Erythroblast (primary cell): ENCODE results near the gene ADCY7.

Source experiments
- GATA1 ChIP-seq: IDR thresholded peaks from 2 replicates; pipeline ENCODE4 v1.6.1; 2011; ENCODE audit warnings: low read depth, mild to moderate bottlenecking, control low read depth, low read length, moderate library complexity
- POLR2A ChIP-seq: IDR thresholded peaks from 2 replicates; pipeline ENCODE4 v1.6.1; 2011; ENCODE audit warnings: mild to moderate bottlenecking, low read length

DNA sequence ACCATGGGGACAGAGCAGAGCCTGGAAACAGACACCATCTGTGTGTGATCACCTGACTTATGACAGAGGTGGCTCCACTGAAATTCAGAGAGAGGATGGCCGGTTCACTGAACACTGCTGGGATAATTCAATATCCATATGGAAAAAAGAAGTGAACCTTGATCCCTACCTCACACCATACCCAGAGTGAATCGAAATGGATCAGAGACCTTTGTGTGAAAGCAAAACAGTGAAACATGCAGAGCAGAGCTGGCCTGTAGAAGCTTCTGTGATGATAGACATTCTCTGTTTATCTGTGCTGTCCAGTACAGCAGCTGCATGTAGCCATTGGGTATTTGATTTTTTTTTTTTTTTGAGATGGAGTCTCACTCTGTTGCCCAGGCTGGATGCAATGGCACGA, 20.3 kb downstream of the ADCY7 start:
- TF ChIP-seq POLR2A, result no peak
- no peak for TF ChIP-seq GATA1
